GM18909 (cell line): ENCODE measurements around the gene CABLES1.
A peak's percentile ranks its signal among the peaks of the same experiment; 100 is the strongest.

Experiments
- ATAC-seq: cut with Tn5 transposase; IDR thresholded peaks from one replicate; pipeline ENCODE4 v1.9.1; 2021; ENCODE audit warnings: mild to moderate bottlenecking; ENCODE audit not compliant: unreplicated experiment, poor library complexity

The CABLES1 gene

GRCh38 chr18:23237524-23238151 lies 102.4 kb downstream of the CABLES1 start:
- peak; percentile 63 for ATAC-seq

GRCh38 chr18:23238152-23238531 lies 102.9 kb downstream of the CABLES1 start:
- ATAC-seq: no peak

- no peak for ATAC-seq
Observed at GRCh38 chr18:23238651-23239349, 103.5 kb downstream of the CABLES1 start.

- no peak for ATAC-seq
Observed at GRCh38 chr18:23239350-23239692, 104.0 kb downstream of the CABLES1 start.

GRCh38 chr18:23239885-23240608 lies 104.8 kb downstream of the CABLES1 start:
- no peak for ATAC-seq

- no peak for ATAC-seq
Observed at GRCh38 chr18:23240609-23240930, 105.3 kb downstream of the CABLES1 start.

GRCh38 chr18:23241833-23242496 lies 106.7 kb downstream of the CABLES1 start:
- ATAC-seq: peak; percentile 90

GRCh38 chr18:23243178-23243577 lies 107.9 kb downstream of the CABLES1 start:
- ATAC-seq: no peak

- no peak for ATAC-seq
Observed at GRCh38 chr18:23243816-23244215, 108.5 kb downstream of the CABLES1 start.

GRCh38 chr18:23244401-23244800 lies 109.1 kb downstream of the CABLES1 start:
- no peak for ATAC-seq

- no peak for ATAC-seq
Observed at GRCh38 chr18:23245461-23245860, 110.2 kb downstream of the CABLES1 start.

- no peak for ATAC-seq
Observed at GRCh38 chr18:23247331-23247730, 112.0 kb downstream of the CABLES1 start.

- no peak for ATAC-seq
Observed at GRCh38 chr18:23247896-23248295, 112.6 kb downstream of the CABLES1 start.

- ATAC-seq: no peak
Observed at GRCh38 chr18:23248826-23249225, 113.5 kb downstream of the CABLES1 start.

GRCh38 chr18:23249348-23249747 lies 114.1 kb downstream of the CABLES1 start:
- no peak for ATAC-seq

GRCh38 chr18:23250893-23251656 lies 115.8 kb downstream of the CABLES1 start:
- ATAC-seq: no peak

GRCh38 chr18:23253630-23254029 lies 118.3 kb downstream of the CABLES1 start:
- no peak for ATAC-seq

- no peak for ATAC-seq
Observed at GRCh38 chr18:23257137-23257536, 121.9 kb downstream of the CABLES1 start.

GRCh38 chr18:23257686-23258565 lies 122.6 kb downstream of the CABLES1 start:
- no peak for ATAC-seq
